ENCODE results near the gene FOXD2.

The FOXD2 gene

DNA sequence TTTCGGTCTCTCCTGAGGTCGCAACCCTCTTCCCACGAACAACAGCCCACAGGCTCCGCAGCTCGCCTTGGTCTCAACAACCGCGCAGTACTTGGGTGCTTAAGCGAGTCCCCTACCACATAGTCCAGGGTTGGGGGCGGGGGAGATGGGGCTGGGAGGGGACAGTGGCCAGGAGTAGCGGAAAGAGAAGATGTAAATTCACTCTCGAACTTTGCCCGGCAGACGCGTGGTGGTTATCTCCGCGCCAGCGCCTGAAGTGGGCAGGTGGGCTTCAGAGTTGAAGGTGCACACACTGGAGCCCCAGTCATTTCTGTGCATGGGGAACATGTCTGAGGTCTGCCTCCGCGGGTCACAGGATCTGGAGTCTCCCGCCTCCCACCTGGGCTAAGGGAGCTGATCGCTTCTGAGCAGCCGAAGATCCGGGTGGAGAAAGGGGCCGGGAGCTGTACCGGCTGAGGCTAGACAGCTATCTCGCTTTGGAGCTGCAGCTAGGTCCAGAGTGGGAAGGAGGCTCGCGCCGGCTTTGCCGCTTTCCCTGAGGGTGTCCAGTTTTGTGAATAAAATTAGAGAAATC, 4.3 kb upstream of the FOXD2 start:
- Mint-ChIP-seq H3K4me3 (peak overlapping the region; percentile 11), H3K36me3 (no peaks in the 10 kb centered on the region), H3K27me3 (peaks cover 25% of the 10 kb centered on the region), H3K27ac (no peak overlapping the region), H3K9me3 (no peaks in the 10 kb centered on the region), H3K4me1 (peaks cover 43% of the 10 kb centered on the region)

DNA sequence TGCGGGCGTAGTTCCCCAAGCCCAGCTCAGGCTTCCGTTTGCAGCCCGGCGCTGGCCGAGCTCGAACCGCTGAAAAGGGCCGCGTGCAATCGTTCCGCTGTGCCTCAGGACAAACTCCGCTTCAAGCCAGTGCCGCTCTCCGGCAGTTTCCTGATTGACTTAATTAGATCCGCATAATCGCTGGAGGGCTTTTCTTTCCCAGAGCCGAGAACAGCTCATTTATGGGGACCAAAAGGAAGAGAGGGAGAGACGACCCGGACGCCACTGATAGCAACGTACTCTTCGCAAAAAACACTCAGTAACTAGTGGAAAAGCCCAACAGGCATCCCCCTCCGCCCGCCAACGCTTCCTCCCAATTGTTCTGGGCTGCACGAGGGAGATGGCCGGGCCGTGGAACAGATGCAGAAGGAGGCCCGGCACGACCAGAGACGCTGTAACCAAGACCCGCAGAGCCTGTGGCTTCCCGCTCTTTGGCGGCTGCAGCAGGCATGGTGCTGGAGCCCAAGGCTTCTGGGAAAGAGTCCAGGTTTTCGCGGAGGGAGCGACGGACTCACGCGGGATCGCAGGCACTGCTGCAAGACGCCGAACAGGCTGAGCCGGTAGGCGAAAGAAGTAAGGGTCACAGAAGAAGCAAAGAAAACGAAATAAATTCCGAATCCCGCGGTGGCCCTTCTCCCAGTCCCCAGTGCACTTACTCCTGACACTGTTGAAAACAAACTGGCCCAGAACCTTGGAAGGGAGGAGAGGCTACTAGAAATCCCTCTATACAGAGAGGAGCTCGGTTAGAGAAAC, 3.6 kb upstream of the FOXD2 start:
- Mint-ChIP-seq H3K27ac (no peak overlapping the region), H3K27me3 (peaks cover 21% of the 10 kb centered on the region), H3K4me1 (peaks cover 43% of the 10 kb centered on the region), H3K4me3 (peak overlapping the region; percentile 11), H3K9me3 (no peaks in the 10 kb centered on the region), H3K36me3 (no peaks in the 10 kb centered on the region)

DNA sequence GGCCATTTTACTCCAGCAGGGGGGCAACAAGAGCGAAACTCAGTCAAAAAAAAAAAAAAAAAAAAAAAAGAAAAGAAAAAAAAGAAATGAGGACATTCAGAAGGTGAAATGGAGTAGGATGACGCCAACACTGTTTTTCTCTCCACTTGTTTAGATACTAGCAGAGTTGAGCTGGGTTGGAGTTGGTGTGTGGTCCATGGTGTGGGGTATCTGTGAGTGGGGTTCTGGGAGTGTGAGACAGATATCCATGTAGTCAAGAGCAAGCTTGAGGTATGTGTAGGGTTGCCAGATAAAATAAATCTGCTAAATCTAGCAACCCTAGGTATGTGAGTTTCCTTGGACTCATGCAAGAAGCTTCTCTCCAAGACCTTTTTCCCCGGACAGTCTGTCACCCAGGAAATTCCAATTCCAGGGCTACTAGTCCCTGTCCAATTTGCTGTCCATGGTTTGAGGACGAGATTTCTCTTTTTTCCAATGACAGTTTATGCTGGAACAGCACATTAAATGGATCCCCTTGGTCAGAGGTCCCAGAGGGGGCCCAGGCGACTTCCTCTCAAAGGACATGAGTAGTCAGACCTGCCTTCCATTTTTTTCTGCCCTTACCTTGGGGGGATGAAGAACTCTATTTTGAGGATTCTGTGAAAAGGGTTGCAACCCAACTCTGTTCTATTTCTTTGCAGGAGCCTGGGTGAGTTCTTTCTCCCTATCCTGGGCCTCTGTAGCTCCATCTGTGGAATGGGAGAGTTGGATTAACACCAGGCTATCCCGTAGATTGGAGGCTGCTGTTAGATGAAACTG, 2.1 kb upstream of the FOXD2 start:
- Mint-ChIP-seq H3K27me3 (peaks cover 24% of the 10 kb centered on the region), H3K4me3 (peak overlapping the region; percentile 92), H3K4me1 (peaks cover 43% of the 10 kb centered on the region), H3K36me3 (no peaks in the 10 kb centered on the region), H3K27ac (no peak overlapping the region), H3K9me3 (no peaks in the 10 kb centered on the region)

DNA sequence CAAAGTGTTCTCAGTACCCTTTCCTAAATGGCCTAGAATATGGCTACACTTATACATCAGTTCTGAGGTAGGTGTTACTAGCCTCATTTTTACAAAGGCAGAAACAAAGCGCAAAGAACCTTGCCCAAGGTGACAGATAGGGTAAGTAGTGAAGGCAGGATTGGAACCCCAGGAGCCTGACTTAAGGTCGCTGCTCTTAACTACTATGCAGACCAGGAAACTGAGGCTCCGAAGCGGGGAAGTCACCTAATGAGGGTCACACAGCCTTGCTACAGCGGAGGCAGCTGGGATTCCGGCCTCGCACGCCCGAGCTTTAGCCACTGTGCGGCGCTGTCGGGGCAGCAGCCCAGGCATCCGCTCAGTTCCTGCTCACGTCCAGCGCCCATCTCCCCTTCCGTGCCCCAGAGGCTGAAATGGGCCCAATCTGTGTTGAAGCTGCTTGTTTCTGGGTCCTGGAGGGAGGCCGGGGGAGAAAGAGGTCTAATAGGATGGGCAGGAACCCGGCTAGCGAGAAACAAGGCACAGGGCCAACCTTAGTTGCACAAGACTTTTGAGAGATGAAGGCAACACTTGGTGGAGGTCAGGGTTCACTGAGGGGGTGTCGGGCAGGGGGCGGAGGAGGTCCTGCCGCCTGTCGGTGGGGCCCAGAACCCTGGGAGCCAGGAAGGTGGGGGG, 1.4 kb upstream of the FOXD2 start:
- no peaks in the 10 kb centered on the region for H3K36me3 Mint-ChIP-seq
- no peaks in the 10 kb centered on the region for H3K9me3 Mint-ChIP-seq
- peak overlapping the region; percentile 62 for H3K27ac Mint-ChIP-seq
- H3K27me3 Mint-ChIP-seq = peaks cover 20% of the 10 kb centered on the region
- peaks cover 38% of the 10 kb centered on the region for H3K4me1 Mint-ChIP-seq
- H3K4me3 Mint-ChIP-seq = peak overlapping the region; percentile 92

DNA sequence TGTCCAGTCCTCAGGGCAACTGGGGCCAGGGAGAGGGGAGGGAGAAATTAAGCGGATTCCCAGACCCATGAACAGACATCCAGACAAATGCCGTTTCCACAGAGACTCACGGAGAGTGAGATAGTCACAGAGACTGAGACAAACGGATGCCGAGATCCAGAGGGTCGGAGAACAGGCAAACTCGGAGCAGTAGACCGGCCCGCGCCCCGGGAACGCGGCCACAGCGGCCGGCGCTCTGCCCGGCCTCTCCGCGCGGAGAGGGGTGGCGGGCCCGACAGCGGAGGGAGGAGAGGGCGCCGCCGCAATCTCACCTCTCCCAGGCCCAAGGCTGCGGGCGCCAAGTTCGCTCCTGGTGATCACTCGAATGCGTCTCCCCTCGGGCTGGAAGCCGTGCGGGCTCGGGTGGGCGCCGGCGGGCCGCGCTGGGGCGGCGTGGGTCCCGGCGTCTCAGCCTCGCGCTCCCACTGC, 831 bp upstream of the FOXD2 start:
- H3K4me1 Mint-ChIP-seq = peaks cover 38% of the 10 kb centered on the region
- no peaks in the 10 kb centered on the region for H3K9me3 Mint-ChIP-seq
- H3K36me3 Mint-ChIP-seq = no peaks in the 10 kb centered on the region
- peak overlapping the region; percentile 92 for H3K4me3 Mint-ChIP-seq
- H3K27me3 Mint-ChIP-seq = peaks cover 20% of the 10 kb centered on the region
- peak overlapping the region; percentile 65 for H3K27ac Mint-ChIP-seq

DNA sequence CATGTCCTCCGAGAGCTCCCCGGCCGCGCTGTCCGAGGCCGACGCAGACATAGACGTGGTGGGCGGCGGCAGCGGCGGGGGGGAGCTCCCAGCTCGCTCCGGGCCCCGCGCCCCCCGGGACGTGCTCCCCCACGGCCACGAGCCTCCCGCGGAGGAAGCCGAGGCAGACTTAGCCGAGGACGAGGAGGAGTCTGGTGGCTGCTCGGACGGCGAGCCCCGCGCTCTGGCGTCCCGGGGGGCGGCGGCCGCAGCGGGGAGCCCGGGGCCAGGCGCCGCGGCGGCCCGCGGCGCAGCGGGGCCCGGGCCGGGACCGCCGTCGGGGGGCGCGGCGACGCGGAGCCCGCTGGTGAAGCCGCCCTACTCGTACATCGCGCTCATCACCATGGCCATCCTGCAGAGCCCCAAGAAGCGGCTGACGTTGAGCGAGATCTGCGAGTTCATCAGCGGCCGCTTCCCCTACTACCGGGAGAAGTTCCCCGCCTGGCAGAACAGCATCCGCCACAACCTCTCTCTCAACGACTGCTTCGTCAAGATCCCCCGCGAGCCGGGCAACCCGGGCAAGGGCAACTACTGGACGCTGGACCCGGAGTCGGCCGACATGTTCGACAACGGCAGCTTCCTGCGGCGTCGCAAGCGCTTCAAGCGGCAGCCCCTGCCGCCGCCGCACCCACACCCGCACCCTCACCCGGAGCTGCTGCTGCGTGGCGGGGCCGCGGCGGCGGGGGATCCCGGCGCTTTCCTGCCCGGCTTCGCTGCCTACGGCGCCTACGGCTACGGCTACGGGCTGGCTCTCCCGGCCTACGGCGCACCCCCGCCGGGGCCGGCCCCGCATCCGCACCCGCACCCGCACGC, 547 bp downstream of the FOXD2 start:
- peaks cover 24% of the 10 kb centered on the region for H3K4me1 Mint-ChIP-seq
- peaks cover 11% of the 10 kb centered on the region for H3K27me3 Mint-ChIP-seq
- H3K4me3 Mint-ChIP-seq = peak overlapping the region; percentile 74
- no peaks in the 10 kb centered on the region for H3K36me3 Mint-ChIP-seq
- H3K9me3 Mint-ChIP-seq = no peaks in the 10 kb centered on the region
- H3K27ac Mint-ChIP-seq = no peak overlapping the region

DNA sequence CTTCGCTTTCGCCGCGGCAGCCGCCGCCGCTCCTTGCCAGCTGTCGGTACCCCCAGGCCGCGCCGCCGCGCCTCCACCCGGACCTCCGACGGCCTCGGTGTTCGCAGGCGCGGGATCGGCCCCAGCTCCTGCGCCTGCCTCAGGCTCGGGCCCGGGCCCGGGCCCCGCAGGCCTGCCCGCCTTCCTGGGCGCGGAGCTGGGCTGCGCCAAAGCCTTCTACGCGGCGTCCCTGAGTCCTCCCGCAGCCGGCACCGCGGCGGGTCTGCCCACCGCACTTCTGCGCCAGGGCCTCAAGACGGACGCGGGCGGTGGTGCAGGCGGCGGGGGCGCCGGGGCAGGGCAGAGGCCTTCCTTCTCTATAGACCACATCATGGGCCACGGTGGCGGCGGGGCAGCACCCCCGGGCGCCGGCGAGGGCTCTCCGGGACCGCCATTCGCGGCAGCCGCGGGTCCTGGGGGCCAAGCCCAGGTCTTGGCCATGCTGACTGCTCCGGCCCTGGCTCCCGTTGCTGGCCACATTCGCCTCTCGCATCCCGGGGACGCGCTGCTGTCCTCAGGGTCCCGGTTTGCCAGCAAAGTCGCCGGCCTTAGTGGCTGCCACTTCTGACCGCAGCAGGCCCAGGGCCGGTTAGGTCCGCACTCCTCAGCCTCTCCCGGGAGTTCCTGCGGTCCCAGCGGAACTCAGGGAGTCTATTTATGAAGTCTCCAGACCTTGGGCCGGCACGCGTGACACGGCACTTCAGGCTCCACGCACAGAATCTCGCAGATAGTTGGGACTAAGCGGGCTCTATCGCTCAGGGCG, 1.4 kb downstream of the FOXD2 start:
- Mint-ChIP-seq H3K9me3 (no peaks in the 10 kb centered on the region), H3K4me1 (peaks cover 20% of the 10 kb centered on the region), H3K27ac (no peak overlapping the region), H3K36me3 (no peaks in the 10 kb centered on the region), H3K4me3 (peak overlapping the region; percentile 15), H3K27me3 (peaks cover 8% of the 10 kb centered on the region)

DNA sequence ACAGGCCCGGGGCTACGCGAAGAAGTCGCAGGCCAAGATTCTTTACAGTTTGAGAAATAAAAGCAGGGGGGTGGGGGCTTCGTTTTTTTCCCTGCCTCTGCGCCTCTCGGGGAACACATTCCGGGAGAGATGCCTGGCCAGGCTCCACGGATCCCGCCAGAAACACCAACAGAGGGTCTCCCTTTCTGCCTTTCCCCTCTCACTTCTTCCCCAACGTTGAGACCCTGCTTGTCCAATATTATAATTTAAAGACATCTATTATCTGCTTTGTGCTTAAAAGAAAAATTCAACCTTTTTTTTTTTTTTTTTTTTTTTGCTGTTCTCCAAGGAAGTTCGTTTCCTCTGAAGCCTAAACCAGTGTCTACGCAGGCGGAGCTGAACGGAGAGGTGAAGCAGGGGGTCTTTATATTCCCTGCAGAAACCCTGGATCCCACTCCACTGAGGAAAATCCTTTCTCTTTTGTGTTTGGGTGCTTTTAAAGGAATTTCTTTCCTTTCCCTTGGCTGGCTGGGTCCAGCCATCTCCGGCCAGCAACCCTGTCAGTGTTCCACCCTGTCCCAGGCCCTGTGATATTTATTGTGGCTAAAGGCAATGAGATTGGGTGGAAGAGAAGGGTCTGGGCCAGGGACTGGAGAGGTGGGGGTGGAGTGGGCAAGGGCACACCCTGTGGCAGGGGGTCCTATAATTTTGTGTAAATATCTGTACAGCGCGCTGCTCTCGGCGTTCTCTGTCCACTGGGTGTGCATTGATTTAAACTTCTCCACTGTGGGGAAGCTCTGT, 2.2 kb downstream of the FOXD2 start:
- Mint-ChIP-seq H3K36me3 (no peaks in the 10 kb centered on the region), H3K4me1 (peaks cover 22% of the 10 kb centered on the region), H3K27ac (no peak overlapping the region), H3K4me3 (peak overlapping the region; percentile 4), H3K27me3 (peaks cover 8% of the 10 kb centered on the region), H3K9me3 (no peaks in the 10 kb centered on the region)

DNA sequence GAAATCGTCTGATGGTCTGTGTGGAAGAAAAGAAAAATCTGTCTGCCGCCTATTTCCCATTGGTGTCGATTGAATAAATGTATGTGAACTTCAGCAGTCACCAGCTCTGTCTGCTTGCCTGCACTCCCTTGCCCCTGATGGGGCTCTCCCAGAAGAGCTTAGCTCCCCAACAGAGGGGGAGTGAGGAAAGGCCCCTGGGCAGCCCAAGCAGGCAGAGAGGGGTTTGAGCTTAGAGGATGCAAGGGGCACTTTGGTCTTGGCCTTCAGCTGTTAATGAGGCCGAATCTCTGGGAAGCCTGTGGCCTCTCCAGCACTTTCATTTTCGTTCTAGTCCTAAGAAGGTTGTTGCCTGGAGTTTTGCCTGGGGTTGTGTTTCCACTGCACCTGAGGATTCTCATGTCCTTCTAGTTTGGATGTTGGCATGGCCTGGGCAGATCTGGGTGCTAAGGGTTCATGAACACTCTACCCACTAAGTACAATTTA, 2.8 kb downstream of the FOXD2 start:
- H3K27ac Mint-ChIP-seq = no peak overlapping the region
- H3K4me3 Mint-ChIP-seq = no peak overlapping the region
- H3K4me1 Mint-ChIP-seq = peaks cover 23% of the 10 kb centered on the region
- peaks cover 12% of the 10 kb centered on the region for H3K27me3 Mint-ChIP-seq
- no peaks in the 10 kb centered on the region for H3K9me3 Mint-ChIP-seq
- no peaks in the 10 kb centered on the region for H3K36me3 Mint-ChIP-seq

DNA sequence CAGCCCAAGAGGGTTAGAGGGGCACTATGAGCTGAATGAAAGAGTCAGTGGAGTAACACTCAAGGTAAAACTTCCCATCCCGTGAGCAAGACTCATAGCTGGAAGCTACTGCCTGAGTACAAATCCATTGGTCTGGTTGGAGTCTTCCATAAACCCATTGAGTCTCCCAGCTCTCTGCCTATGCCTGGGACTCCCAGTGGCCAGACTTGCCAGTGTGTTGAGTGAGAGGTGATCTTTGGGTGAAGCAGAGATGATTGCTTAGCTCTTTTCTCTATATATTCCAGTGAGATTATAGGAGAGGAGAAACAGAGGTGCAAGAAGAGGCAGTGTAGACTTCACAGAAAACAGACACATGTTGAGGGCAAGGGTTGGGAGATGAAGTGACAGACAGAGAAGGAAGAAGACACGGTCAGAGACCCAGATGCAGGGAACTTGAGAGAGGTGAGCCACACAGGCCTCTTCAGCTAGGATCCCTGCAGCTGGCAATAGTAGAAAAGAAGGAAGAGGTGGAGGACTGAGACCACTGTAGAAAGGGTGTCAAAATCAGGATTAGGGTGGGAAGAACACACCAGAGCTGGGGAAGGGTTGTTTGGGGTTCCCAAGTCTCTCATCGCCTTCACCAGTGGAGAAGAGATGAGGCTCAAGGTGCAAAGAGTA, 3.7 kb downstream of the FOXD2 start:
- H3K27ac Mint-ChIP-seq = no peak overlapping the region
- peaks cover 21% of the 10 kb centered on the region for H3K27me3 Mint-ChIP-seq
- no peak overlapping the region for H3K4me3 Mint-ChIP-seq
- H3K4me1 Mint-ChIP-seq = peaks cover 15% of the 10 kb centered on the region
- H3K36me3 Mint-ChIP-seq = no peaks in the 10 kb centered on the region
- H3K9me3 Mint-ChIP-seq = no peaks in the 10 kb centered on the region

DNA sequence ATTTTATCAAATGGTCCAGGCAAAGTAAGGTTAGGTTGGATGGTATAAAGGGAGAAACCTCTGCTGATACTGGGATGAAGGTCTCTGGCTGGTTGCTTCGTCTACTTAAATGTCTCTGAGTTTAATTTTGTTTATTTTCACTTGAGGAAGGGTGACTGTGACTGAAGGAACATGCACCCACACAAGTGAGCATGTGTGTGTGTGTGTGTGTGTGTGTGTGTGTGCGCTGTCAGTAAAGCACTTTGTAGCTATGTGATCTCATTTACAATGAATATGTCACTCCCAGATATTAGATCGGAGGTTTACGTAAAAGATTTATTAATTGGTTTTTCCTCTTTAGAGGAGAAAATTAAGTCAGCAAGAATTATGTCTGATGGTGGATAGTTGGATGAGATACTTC, 4.4 kb downstream of the FOXD2 start:
- H3K27ac Mint-ChIP-seq = no peak overlapping the region
- no peaks in the 10 kb centered on the region for H3K36me3 Mint-ChIP-seq
- peaks cover 27% of the 10 kb centered on the region for H3K27me3 Mint-ChIP-seq
- peaks cover 12% of the 10 kb centered on the region for H3K4me1 Mint-ChIP-seq
- no peaks in the 10 kb centered on the region for H3K9me3 Mint-ChIP-seq
- no peak overlapping the region for H3K4me3 Mint-ChIP-seq

DNA sequence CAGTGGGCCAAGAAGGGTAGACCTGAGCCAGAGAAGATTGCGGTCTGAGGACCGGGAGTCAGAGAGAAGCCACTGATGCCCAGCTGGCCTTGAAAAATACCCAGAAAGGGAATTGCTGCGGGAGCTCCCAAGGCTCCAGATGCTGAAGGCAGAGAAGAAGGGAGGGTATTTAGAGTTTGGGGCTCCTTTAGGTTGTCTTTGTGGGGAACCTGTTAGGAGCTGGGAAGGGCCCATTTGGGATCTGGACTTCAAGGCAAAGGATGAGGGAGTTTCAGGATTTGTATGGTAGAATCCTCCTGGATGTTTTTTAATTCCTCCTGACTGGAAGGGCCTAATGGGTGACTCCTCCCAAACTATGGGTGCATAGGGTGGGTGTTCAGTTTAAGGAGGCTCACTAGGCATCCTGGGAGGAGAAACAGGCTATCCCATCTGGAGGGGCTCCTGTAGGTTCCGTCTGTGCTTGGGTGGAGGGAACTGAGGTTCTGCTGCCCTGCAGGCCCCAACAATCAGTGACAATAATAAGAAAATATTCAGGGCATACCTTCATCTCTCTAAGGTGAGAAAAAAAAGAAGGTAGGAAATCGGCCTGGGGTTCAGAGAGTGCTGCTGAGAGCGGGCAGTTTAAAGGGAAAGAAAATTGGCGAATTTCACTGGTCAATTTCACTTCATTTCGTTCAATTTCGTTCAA, 5.1 kb downstream of the FOXD2 start:
- Mint-ChIP-seq H3K36me3 (no peaks in the 10 kb centered on the region), H3K4me3 (no peak overlapping the region), H3K27me3 (peaks cover 32% of the 10 kb centered on the region), H3K4me1 (peaks cover 12% of the 10 kb centered on the region), H3K27ac (no peak overlapping the region), H3K9me3 (no peaks in the 10 kb centered on the region)

Measured in activated naive CD4-positive, alpha-beta T cell treated with anti-CD3 and anti-CD28 coated beads, Interleukin-2, amount 50 U/mL, for 24 hours (primary cell).